UCSD-AML1 (cell line): Measurements from ENCODE around the gene FBXL7.

Experiments used
- DNase-seq: peaks from one replicate; lab custom pipeline; 2025; ENCODE audit not compliant: unreplicated experiment; lab: John Stamatoyannopoulos, UW

FBXL7 gene

DNA sequence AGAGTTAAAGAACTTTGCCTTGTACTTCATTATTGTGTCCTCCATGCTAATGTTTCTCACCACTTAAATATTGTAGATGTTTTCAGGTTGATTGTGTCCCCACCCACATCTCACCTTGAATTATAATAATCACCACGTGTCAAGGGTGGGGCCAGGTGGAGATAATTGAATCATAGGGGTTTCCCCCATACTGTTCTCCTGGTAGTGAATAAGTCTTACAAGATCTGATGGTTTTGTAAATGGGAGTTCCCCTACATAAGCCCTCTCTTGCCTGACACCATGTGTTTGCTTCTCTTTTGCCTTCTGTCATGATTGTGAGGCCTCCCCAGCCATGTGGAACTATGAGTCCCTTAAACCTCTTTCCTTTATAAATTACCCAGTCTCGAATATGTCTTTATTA is 248.3 kb downstream of the FBXL7 start:
- no peak for DNase-seq

GRCh38 chr5:15752663-15753285 is 252.8 kb downstream of the FBXL7 start:
- no peak for DNase-seq

- DNase-seq = no peak
Observed at GRCh38 chr5:15753752-15754151, 253.8 kb downstream of the FBXL7 start.

DNA sequence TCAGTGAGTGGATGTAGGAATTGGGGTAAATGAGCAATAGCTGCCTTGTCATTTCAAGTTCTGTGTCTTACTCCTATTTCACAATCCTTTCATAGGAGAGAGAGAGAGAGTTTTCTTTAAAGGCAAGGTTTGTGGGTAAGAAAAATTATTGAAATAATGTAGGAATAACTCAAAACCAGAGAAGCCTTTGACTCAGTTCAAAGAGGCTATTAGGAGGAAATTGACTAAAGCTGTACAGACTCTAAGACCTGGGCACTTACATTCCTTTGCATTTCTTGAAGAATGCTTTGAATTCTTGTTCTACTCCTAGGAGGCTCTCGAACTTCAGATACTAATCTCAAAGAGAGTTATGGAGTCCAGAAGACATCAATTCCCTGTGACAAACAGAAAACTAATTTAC is 257.1 kb downstream of the FBXL7 start:
- no peak for DNase-seq

DNA sequence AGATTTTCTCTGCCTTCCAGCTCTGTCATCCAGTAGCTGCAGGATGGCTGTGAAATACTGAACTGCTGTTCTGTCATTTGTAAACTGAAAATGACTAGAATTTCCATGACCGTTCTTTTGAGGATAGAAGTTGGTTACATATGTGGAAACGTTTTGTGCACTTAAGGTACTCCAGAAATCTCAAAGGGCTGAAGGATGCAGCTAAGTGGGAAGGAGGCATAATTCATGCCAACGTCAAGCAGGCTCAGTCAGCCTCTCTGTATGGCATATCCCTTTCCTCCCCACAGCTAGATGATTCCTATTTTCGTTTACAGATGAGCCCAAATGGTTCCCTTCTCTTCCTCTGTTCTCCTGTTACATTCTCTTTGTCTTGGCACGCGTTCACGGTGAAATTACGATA is 257.6 kb downstream of the FBXL7 start:
- DNase-seq = no peak

DNA sequence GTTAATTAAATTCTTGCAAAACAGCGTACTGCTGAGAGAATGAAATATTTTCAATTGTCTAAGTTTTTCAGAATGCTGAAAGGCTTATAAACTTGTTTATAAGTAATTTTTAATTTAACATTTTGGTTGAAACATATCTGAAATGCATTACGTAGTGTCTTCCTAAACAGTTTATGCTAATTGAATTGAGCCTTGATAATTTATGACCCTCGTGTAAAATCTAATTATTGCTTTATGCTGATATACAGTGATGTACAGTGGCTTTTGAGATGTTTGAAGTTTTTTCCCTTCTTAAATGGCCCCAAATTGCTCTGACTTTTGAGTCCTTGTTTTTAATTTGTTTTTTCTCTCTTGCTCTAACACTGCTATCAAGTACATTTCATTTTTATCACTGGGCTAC is 262.7 kb downstream of the FBXL7 start:
- DNase-seq = no peak

- no peak for DNase-seq
Observed at GRCh38 chr5:15763754-15764153, 263.8 kb downstream of the FBXL7 start.

GRCh38 chr5:15768936-15769335 is 269.0 kb downstream of the FBXL7 start:
- DNase-seq = no peak

DNA sequence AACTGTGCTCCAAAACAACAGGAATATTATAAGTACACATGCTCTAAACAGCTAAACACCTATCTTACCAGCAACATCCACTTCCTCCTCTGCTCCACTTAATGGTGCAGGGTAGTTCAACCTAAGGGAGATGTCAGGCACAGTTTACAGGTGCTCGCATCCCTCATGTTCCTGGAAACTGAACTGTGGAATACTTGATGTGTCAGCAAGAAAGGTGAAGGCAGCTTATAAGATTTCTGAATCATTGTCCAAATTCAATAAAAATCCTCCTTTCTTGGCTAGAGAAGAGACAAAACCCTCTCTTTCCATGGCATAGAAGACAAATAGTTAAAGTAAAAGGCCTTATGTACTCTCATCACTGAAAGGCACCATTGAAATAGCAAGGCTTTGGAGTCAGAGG is 272.2 kb downstream of the FBXL7 start:
- no peak for DNase-seq

- DNase-seq = no peak
Observed at GRCh38 chr5:15774632-15775031, 274.7 kb downstream of the FBXL7 start.

- DNase-seq = no peak
Observed at GRCh38 chr5:15776346-15776745, 276.4 kb downstream of the FBXL7 start.

DNA sequence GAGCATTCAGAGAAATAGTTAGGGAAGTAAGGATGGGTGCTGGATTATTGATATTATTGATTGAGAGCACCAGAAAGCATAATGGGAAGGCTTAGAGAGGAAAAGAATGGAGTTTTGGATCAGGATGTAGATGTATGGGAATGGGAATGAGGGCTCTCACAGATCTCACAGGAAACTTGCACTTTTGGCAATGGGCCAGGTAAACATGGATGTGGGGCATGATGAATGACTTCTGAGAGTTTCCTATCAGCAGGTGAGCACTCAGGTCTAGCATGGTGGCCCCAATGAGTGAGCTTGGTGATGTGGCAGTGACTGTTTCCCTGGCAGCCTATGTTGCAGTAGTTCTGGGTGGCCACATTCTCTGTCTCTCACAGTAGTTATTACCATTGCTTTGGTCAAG is 283.8 kb downstream of the FBXL7 start:
- no peak for DNase-seq

GRCh38 chr5:15785531-15785981 is 285.6 kb downstream of the FBXL7 start:
- no peak for DNase-seq

DNA sequence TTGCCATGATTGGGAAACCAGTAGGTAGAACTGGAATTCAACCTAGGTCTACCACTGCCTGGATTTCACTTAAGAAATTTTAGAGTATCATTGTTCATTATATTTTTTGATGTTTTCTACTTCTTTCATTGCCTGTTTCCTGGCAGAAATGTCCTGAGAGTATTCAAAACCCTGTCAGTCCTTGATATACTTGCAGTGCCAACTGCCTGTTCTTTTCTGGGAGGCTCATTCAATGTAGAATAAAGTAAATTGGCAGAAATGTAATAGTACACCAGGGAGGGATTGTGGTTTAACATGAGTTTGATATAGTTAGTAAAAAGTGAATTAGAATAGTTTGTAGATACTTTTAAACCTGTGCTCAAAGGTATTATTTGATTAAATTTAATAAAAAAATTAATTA is 286.3 kb downstream of the FBXL7 start:
- DNase-seq = no peak

- DNase-seq = no peak
Observed at GRCh38 chr5:15786884-15787283, 286.9 kb downstream of the FBXL7 start.

DNA sequence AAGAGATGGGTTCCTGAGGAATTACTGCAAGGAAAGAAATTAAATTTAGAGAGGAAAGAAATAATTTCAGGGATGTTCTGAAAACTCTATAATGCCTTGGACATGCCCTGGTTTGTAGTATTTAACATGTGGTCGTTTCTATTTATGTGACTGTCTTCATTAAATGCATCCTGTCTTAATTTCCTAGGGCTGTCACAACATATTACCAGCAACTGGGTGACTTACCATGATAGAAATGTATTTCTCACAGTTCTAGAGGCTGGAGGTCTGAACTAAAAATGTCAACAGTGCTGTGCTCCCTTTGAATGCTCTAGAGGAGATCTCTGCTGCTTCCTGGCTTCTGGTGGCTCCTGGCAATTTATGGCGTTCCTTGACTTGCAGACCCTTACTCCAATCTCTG is 287.7 kb downstream of the FBXL7 start:
- DNase-seq = no peak

DNA sequence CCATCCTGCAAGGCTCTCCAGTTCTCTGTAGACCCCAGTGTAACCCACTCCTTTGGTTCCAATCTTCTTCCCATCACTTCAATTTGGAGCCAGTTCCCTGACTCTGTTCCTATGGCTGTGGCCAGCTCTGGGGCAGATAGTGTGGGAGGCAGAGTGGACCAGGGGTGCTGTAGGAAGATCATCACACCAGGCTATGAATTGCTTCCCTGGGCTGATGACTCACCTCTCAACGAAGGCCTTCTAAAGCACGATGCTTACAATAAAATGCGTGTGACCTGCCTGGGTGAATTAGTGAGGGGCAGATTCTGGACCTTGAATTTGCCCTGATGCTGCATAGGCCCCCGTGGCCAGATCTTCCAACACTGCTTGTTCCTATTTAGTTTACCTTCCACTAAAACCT is 289.7 kb downstream of the FBXL7 start:
- no peak for DNase-seq

- no peak for DNase-seq
Observed at GRCh38 chr5:15790446-15791018, 290.6 kb downstream of the FBXL7 start.

GRCh38 chr5:15791274-15791673 is 291.3 kb downstream of the FBXL7 start:
- DNase-seq = no peak

DNA sequence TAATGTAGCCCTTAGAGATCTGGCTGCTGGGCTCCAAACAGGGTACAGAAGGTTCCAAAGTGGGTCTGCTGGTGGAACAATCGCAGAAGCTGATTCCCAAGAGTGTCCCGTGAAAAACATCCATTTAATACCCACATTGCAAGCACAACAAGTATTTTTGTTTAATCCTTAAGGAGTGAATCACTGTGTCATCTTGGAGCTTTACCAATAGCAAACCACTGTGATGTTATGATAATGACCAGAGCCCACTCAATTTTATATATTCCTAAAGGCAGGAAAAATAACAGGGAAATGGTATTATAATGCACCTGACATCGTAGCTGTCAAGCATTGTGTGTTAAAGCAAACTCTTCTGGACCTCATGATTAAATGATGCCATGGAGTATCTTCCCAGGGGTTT is 291.9 kb downstream of the FBXL7 start:
- no peak for DNase-seq

DNA sequence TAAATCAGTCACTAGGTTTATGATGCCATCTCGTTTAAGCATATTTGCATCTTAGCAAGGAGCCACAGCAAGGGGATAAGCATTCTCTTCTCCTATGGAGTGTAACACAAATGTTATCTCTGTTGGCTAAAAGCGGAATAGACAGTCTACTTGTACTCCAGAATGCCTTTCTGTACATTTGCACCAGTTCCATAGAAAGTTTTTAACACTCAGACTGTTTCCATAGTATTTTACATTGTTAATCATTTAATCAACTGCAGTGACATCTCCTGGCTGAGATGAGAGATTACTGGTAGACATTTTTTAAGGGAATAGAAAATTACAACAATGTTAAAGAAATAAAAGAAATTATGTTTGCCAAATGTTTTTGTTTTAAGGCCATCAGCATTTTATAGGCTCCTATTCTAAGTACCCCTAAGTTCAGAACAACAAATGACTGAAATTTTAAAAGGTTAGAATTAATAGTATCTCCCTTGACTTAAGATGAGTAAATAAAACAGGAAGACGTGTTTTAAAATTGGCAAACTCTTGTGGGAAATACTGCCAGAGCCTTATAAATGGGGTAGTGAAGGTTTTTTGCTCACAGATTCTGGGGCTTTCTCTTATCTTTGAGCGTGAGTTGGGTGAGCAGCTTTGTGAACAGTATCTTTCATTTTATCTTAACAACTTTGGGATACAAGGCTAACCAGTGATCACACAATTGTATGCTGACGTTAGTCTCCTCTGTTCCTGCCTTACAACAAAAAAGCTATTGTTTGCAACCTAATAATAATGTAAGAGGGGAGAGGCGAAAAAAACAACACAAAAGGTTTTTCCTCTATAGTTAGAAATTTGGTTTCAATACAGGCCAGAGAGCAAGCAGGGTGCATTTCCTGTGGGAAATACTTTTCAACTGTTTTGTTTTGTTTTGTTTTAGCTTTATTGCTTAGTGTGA is 294.3 kb downstream of the FBXL7 start:
- DNase-seq = no peak

GRCh38 chr5:15796096-15796495 is 296.1 kb downstream of the FBXL7 start:
- DNase-seq = no peak
